ENCODE results near the gene FAM20A.
"Not testable (repeated sequence)": the region's sequence is repeated elsewhere in the genome, so short reads cannot be mapped to it uniquely, and the experiment has no call there.

Gene FAM20A

DNA sequence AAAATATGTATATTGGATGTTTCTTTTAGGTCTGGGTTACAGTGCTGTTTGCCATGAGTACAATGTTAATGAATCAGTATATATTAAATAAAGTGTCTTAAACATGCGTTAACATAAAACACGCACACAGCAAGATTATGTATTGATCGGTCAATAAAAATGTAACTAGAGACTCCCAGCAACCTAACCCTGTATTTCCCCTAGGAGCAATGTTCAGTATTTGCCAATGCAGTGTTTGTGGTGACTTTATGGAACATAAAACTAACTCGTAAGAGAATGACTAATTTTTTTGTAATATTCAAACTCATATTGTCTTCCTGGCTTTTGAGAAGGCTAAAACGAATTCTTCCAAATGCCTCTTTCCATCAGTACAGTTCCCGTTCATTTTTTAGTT, 66.5 kb downstream of the FAM20A start:
- Mint-ChIP-seq H3K36me3 (peaks cover 83% of the 10 kb centered on the region), H3K9me3 (no peaks in the 10 kb centered on the region), H3K4me1 (peaks cover 7% of the 10 kb centered on the region), H3K4me3 (no peak overlapping the region), H3K27ac (no peak overlapping the region)
- ATAC-seq (no peak), DNase-seq (ENCODE audit: low spot score in 2 of 2) (no peak)

DNA sequence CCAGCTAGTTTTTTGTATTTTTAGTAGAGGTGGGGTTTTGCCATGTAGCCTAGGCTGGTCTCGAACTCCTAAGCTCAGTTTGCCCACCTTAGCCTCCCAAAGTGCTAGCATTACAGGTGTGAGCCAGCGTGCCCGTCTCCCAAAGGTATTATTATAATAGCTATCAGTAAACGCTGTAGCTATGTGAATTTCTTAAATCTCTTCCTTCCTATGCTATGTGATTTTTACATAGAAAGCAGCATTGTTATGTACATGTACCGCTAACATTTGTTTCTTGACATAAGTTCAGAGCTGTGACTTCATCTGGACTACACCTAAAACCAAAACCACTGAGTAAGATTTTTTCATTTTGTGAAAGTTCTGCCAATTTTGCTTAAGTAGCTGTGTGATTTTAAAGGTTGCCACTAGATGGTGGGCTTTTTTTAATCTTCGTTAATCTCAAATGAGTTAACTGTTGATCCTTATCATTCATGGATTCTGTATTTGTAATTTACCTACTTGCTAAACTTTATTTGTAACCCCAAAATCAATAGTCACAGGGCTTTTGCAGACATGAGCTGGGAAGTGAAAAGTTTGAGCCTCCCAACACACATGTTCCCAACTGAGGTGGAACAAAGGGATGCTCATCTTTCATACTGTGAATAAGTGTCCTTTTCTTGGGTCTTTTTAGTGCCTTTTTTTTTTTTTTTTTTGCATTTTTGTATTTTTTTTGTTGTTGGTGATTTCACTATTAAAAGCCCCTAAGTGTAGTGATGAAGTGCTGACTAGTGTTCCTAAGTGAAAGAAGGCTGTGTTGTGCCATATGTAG, 67.1 kb downstream of the FAM20A start:
- Mint-ChIP-seq H3K9me3 (no peaks in the 10 kb centered on the region), H3K36me3 (peaks cover 83% of the 10 kb centered on the region), H3K27ac (no peak overlapping the region), H3K4me1 (peaks cover 7% of the 10 kb centered on the region), H3K4me3 (no peak overlapping the region)
- DNase-seq (ENCODE audit: low spot score in 2 of 2) (no peak), ATAC-seq (peak; percentile 47)

DNA sequence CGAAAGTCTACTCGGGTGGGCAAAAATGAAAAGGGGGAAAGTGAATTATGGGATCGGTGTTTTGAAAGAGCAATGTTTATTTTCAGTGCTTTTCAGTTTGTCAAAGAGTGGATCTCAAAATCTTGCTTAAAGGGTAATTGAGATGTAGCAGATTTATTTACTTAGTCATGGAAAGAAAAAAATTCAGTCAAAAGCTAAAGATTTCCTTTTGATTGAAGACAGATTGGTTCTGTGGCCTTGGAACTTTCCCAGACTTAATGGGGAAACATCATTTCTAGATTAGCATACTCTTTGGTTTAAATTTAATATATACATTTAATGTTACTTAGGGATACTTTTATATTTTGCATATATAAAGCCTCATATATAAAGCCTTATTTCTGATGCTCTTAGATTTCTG, 68.3 kb downstream of the FAM20A start:
- no peak overlapping the region for H3K27ac Mint-ChIP-seq
- DNase-seq (ENCODE audit: low spot score in 2 of 2) (no peak), ATAC-seq (no peak)
- H3K4me1 Mint-ChIP-seq = peaks cover 7% of the 10 kb centered on the region
- peaks cover 93% of the 10 kb centered on the region for H3K36me3 Mint-ChIP-seq
- H3K9me3 Mint-ChIP-seq = no peaks in the 10 kb centered on the region
- no peak overlapping the region for H3K4me3 Mint-ChIP-seq

DNA sequence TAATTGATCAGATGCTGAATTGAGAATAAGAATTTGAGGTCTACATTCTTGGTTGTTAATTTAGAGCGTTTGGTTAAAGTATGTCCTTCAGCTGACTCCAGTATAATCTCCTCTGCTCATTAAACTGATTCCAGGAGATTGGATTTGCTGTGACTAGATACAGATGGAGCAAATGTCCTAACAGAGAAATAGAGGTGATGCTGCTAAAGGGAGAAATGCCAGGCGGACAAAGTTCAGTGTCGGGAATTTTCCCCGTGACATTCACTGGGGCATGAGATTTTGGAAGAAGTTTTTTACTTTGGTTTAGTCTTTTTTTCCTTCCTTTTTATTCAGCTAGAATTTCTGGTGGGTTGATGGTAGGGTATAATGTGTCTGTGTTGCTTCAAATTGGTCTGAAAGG, 69.9 kb downstream of the FAM20A start:
- DNase-seq (ENCODE audit: low spot score in 2 of 2) (no peak), ATAC-seq (no peak)
- peaks cover 7% of the 10 kb centered on the region for H3K4me1 Mint-ChIP-seq
- no peak overlapping the region for H3K27ac Mint-ChIP-seq
- H3K4me3 Mint-ChIP-seq = no peak overlapping the region
- H3K36me3 Mint-ChIP-seq = peaks cover 98% of the 10 kb centered on the region
- no peaks in the 10 kb centered on the region for H3K9me3 Mint-ChIP-seq

DNA sequence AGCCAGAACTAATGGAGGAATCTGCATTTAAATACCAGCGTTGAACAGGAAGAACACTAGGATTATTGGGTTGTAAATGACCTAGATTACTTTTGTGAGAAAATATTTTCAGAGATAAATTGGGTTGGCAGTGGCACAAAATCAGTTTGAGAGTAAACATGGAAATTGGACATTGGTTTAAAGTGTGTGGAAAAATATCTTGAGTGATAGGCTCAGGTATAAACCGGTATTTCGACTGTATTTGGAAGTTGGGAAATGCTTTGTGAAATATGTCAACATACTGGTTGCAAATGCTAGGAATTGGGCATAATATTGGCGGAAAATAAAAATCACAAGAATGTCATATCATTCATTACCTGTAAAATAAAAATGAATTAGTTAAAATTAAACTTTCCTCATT, 73.9 kb downstream of the FAM20A start:
- no peaks in the 10 kb centered on the region for H3K9me3 Mint-ChIP-seq

DNA sequence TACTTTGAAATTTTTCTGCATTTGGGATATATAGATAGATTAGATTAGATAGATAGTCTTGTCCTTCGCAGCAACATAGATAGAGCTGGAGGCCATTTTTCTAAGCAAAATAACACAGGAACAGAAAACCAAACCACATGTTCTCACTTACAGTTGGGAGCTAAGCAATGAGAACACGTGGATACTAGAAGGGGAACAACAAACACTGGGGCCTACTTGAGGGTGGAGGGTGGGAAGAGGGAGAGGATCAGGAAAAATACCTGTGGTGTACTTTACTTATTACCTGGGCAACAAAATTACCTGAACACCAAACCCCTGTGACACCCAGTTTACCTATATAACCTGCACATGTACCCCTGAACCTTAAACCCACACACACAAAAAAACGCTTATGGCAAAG, 74.6 kb downstream of the FAM20A start:
- Mint-ChIP-seq H3K4me1 (peaks cover 10% of the 10 kb centered on the region), H3K4me3 (no peak overlapping the region), H3K27ac (peak overlapping the region; percentile 74), H3K9me3 (no peaks in the 10 kb centered on the region), H3K36me3 (peaks cover 99% of the 10 kb centered on the region)
- DNase-seq (ENCODE audit: low spot score in 2 of 2) = no peak
- no peak for ATAC-seq

More for the DNA sequence above, 73.9 kb downstream of the FAM20A start:
- Mint-ChIP-seq H3K4me3 (no peak overlapping the region), H3K27ac (no peak overlapping the region), H3K4me1 (peaks cover 7% of the 10 kb centered on the region), H3K36me3 (peaks cover 100% of the 10 kb centered on the region)
- DNase-seq (ENCODE audit: low spot score in 2 of 2) = no peak
- ATAC-seq = no peak

DNA sequence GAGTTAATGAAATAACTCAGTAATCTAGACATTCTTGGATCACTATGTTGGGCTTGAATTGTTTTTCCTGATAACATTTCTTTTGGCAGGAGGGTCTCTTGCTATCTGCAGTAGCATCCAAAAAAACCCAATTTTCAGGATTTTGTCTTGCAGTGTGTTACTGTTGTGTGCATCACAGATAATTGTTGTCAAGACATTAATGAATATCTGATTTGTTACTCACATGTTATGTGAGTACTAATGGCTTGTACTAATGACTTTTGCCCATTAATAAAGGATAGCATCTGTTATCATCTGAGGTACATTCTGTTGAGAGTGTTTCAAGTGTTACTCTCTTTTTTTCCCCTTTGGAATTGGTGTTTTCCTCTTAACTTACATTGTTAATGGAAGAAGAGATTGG, 78.9 kb downstream of the FAM20A start:
- Mint-ChIP-seq H3K4me3 (no peak overlapping the region), H3K27ac (no peak overlapping the region)

DNA sequence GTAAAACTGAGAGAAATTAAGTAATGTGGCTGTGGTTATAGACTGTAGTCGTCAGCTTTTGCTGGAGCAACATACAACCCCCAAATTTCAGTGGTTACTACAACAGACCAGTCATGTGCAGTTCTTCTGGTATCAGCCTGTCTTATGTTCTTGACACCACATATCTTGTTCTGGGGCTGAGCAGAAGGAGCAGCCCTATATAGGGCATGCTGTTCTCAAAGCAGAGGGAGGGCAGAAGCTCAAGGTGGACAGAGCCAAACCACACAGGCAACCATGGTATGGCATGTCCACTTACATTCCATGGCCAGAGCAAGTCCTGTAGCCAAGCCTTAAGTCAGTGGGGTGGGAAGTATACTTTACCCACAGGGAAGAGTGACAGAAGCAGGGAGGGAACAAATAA, 81.3 kb downstream of the FAM20A start:
- Mint-ChIP-seq H3K4me1 (peaks cover 49% of the 10 kb centered on the region), H3K27ac (no peak overlapping the region), H3K4me3 (no peak overlapping the region), H3K36me3 (peaks cover 97% of the 10 kb centered on the region), H3K9me3 (no peaks in the 10 kb centered on the region)
- DNase-seq (ENCODE audit: low spot score in 2 of 2) (no peak), ATAC-seq (no peak)

More for the DNA sequence above, 78.9 kb downstream of the FAM20A start:
- DNase-seq (ENCODE audit: low spot score in 2 of 2) = no peak
- no peak for ATAC-seq
- H3K36me3 Mint-ChIP-seq = peaks cover 97% of the 10 kb centered on the region
- peaks cover 31% of the 10 kb centered on the region for H3K4me1 Mint-ChIP-seq
- H3K9me3 Mint-ChIP-seq = no peaks in the 10 kb centered on the region

DNA sequence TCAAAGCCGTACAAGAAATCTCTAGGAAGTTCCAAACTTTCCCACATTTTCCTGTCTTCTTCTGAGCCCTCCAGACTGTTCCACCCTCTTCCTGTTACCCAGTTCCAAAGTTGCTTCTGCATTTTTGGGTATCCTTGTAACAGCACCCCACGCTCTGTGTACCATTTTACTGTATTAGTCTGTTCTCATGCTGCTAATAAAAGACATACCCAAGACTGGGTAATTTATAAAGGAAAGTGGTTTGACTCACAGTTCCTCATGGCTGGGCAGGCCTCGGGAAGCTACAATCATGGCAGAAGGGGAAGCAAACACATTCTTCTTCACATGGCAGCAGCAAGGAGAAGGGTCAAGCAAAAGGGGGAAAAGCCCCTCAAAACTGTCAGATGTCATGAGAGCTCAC, 82.1 kb downstream of the FAM20A start:
- Mint-ChIP-seq H3K4me1 (peaks cover 58% of the 10 kb centered on the region), H3K36me3 (peaks cover 94% of the 10 kb centered on the region), H3K27ac (peak overlapping the region; percentile 71)
- not testable (repeated sequence) for H3K9me3 Mint-ChIP-seq; ATAC-seq; DNase-seq (ENCODE audit: low spot score in 2 of 2); H3K4me3 Mint-ChIP-seq

DNA sequence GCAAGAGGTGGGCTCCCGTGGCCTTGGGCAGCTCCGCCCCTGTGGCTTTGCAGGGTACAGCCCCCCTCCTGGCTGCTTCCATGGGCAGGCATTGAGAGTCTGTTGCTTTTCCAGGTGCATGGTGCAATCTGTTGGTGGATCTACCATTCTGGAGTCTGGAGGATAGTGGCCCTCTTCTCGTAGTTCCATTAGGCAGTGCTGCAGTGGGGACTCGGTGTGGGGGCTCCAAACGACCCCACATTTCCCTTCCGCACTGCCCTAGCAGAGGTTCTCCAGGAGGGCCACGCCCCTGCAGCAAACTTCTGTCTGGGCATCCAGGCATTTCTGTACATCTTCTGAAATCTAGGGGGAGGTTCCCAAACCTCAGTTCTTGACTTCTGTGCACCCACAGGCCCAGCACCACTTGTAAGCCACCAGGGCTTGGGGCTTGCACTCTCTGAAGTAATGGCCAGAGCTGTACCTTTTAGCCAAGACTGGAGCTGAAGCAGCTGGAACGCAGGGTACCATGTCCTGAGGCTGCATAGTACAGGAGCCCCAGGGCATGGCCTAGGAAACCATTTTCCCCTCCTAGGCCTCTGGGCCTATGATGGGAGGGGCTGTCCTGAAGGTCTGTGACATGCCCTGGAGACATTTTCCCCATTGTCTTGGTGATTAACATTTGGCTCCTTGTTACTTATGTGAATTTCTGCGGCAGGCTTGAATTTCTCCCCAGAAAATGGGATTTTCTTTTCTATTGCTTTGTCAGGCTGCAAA, 82.9 kb downstream of the FAM20A start:
- H3K36me3 Mint-ChIP-seq = peaks cover 86% of the 10 kb centered on the region
- ATAC-seq (no peak), DNase-seq (ENCODE audit: low spot score in 2 of 2) (no peak)
- peak overlapping the region; percentile 71 for H3K27ac Mint-ChIP-seq
- peaks cover 66% of the 10 kb centered on the region for H3K4me1 Mint-ChIP-seq
- no peaks in the 10 kb centered on the region for H3K9me3 Mint-ChIP-seq
- no peak overlapping the region for H3K4me3 Mint-ChIP-seq

DNA sequence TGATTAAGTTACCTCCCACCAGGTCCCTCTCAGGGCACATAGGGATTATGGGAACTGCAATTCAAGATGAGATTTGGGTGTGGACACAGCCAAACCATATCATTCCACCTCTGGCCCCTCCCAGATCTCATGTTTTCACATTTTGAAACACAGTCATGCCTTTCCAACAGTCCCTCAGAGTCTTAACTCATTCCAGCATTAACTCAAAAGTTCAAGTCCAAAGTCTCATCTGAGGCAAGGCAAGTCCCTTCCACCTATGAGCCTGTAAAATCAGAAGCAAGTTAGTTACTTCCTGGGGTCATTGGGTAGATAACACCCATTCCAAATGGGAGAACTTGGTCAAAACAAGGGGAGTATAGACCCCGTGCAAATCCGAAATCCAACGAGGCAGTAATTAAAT, 83.6 kb downstream of the FAM20A start:
- peaks cover 86% of the 10 kb centered on the region for H3K36me3 Mint-ChIP-seq
- H3K27ac Mint-ChIP-seq; ATAC-seq; H3K9me3 Mint-ChIP-seq; H3K4me3 Mint-ChIP-seq; DNase-seq (ENCODE audit: low spot score in 2 of 2): not testable (repeated sequence)
- H3K4me1 Mint-ChIP-seq = peaks cover 65% of the 10 kb centered on the region

DNA sequence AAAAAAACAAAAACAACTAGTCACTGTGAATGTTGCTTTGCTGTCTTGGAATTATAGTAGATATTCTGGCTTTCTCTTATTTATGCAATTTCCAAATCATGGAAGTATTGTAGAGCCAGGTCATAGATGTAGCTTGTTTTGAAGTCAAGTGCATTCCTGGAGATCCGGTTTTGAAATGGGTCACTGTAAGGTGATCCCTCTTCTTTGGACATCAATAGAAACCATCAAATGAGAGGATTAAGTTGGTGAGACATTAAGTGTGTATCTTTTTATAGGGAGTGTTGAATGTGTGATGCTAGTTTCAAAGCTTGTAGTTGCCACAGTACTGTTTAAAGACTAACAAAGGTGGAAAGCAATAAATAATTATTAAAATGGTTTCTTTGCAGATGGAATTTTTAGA, 84.4 kb downstream of the FAM20A start:
- H3K36me3 Mint-ChIP-seq = peaks cover 86% of the 10 kb centered on the region
- H3K27ac Mint-ChIP-seq = no peak overlapping the region
- peaks cover 59% of the 10 kb centered on the region for H3K4me1 Mint-ChIP-seq
- no peak overlapping the region for H3K4me3 Mint-ChIP-seq
- DNase-seq (ENCODE audit: low spot score in 2 of 2) (no peak), ATAC-seq (no peak)
- no peaks in the 10 kb centered on the region for H3K9me3 Mint-ChIP-seq

DNA sequence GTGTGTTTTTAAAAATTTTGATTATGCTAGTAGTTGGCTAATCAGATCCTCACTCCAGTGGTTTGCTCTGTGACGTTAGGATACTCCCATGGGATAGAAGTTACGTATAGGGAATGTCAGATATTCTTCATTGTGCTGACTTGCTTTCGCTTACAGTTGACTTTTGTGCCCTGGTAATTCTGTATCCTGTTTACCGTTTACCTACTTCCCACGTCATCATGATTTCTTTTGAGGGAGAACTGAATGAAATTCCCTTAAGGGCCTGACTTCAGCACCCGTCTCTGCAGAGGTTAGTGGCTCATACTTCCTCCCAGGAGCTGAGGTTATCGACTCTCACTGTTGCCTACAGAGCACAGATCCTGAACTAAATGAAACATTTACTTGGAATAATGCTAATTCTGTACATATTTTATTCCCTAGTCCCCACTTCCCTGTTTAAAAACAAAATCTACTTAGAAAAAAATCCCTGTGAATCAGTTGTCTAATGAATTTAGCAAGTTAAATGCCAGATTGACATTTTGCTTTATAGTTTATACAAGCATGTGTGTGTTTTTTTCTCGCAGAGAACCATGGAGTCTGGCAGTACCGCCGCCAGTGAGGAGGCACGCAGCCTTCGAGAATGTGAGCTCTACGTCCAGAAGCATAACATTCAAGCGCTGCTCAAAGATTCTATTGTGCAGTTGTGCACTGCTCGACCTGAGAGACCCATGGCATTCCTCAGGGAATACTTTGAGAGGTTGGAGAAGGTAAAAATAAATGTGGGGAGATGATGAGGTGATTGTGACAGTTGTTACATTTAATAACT, 86.1 kb downstream of the FAM20A start:
- Mint-ChIP-seq H3K4me3 (peak overlapping the region; percentile 97), H3K9me3 (no peaks in the 10 kb centered on the region), H3K36me3 (peaks cover 70% of the 10 kb centered on the region), H3K27ac (no peak overlapping the region), H3K4me1 (peaks cover 61% of the 10 kb centered on the region)
- ATAC-seq (no peak), DNase-seq (ENCODE audit: low spot score in 2 of 2) (no peak)

DNA sequence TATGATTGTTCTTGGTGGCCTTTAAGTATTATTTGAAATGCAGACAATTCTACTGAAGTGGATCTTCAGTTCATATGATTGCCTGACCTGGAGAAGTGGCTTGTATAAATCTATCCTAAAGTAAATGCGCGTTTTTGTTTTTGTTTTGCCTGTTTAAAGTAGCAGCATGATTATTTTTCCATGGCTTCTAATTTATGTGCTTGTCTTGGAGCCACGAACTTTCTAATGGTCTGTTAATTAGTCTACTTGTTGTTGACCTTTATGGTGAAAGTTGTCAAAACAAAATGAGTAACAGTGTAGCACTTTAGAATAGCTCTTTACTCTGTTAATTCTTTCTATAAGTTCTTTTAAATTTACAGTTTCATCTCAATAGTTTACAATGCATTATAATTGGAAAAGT, 87.2 kb downstream of the FAM20A start:
- no peak for ATAC-seq

DNA sequence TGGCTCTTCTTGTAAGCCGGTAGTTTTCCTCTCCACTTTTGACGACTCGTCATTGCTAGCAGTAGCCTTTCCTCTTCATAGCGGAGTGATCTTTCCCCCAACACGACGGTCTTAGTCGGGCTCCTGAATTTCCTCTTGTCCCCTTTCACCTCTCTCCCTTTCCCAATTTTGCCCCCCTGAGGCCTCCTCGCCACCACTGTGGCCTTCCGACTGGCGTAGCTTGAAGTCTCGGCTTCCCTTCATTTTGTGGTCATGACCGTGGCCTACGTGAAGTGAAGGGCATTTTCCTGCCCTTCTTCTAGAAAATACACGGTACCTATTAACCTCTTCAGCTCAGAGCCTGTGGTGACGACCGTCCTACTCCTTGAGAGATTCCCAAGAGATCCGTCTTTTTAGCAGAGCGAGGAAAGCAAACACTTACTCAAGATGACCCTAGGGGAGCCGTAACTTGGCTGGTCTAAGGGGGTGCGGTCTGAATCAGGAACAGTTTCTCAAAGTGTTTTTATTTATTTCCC, 88.2 kb downstream of the FAM20A start:
- DNase-seq (ENCODE audit: low spot score in 2 of 2) (no peak), ATAC-seq (no peak)
- Mint-ChIP-seq H3K9me3 (no peaks in the 10 kb centered on the region), H3K4me3 (peak overlapping the region; percentile 97), H3K36me3 (peaks cover 53% of the 10 kb centered on the region), H3K27ac (peak overlapping the region; percentile 98), H3K4me1 (peaks cover 52% of the 10 kb centered on the region)

More for the DNA sequence above, 87.2 kb downstream of the FAM20A start:
- peak overlapping the region; percentile 97 for H3K4me3 Mint-ChIP-seq
- H3K36me3 Mint-ChIP-seq = peaks cover 61% of the 10 kb centered on the region
- H3K27ac Mint-ChIP-seq = peak overlapping the region; percentile 98
- H3K4me1 Mint-ChIP-seq = peaks cover 56% of the 10 kb centered on the region
- no peak for DNase-seq (ENCODE audit: low spot score in 2 of 2)
- no peaks in the 10 kb centered on the region for H3K9me3 Mint-ChIP-seq

Data from stimulated activated effector memory CD8-positive, alpha-beta T cell treated with anti-CD3 and anti-CD28 coated beads, Interleukin-12 subunit alpha, Interleukin-12 subunit beta, amount 100 ng/mL, for 72 hours (primary cell).